Astrocyte (in vitro differentiated cells and primary cell): Measurements from ENCODE around the gene CABP4.

Experiments used
- EZH2 ChIP-seq: IDR thresholded peaks from 2 replicates; pipeline ENCODE4 v1.6.1; 2012; ENCODE audit warnings: mild to moderate bottlenecking, low read length, inconsistent platforms; ENCODE audit not compliant: insufficient read depth
- TF ChIP-seq, protein P1 (sequence below): IDR thresholded peaks from 2 replicates; pipeline ENCODE4 v1.5.1; 2011; ENCODE audit warnings: low read depth, mild to moderate bottlenecking, inconsistent platforms, low read length, moderate library complexity; ENCODE audit not compliant: insufficient read depth

- TF ChIP-seq, protein P1, sequence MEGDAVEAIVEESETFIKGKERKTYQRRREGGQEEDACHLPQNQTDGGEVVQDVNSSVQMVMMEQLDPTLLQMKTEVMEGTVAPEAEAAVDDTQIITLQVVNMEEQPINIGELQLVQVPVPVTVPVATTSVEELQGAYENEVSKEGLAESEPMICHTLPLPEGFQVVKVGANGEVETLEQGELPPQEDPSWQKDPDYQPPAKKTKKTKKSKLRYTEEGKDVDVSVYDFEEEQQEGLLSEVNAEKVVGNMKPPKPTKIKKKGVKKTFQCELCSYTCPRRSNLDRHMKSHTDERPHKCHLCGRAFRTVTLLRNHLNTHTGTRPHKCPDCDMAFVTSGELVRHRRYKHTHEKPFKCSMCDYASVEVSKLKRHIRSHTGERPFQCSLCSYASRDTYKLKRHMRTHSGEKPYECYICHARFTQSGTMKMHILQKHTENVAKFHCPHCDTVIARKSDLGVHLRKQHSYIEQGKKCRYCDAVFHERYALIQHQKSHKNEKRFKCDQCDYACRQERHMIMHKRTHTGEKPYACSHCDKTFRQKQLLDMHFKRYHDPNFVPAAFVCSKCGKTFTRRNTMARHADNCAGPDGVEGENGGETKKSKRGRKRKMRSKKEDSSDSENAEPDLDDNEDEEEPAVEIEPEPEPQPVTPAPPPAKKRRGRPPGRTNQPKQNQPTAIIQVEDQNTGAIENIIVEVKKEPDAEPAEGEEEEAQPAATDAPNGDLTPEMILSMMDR, result no peak
- no peak for TF ChIP-seq EZH2
Observed at GRCh38 chr11:67468056-67468455, 12.9 kb downstream of the CABP4 start.
